ENCODE measurements around the gene RGS3.

RGS3 gene

DNA sequence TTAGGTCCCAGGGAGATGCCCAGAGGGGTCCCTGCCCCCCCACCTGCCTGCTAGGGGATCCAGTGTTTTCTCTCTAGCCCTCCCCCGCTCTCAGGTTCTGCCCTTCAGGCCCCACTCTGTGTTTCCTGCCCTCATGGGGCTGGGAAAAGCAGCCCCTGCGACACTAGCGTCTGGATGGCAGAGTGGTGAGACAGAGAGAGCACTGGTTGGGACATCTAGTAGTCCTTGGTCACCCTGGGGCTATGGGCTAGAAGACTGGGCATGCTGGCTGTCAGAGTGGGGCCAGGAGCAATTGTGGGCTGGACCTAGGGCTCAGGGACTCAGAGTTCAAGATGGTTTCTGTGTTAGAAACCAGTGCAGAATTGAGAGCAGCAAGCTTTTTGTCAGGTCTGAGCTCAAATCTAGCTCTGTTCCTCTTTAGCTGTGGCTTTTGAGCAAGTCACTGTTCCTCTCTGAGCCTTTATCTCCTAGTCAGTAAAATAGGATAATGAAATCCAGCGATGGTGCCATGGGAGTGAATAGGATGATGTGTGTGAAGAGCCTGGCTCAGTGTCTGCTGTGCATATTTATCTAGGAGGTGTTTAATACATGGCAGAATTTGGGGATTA lies 39.0 kb downstream of the RGS3 start:
- Histone ChIP-seq H3K4me3 (ENCODE audit: low read depth, low read length) (no peak overlapping the region), H3K4me1 (no peaks in the 10 kb centered on the region), H3K9me3 (no peaks in the 10 kb centered on the region), H3K27me3 (no peaks in the 10 kb centered on the region), H3K36me3 (no peaks in the 10 kb centered on the region)
- no peak for DNase-seq
- no peak for TF ChIP-seq CTCF (IDR thresholded peaks at IDR 0.05; ENCODE audit: low read depth, low read length)

DNA sequence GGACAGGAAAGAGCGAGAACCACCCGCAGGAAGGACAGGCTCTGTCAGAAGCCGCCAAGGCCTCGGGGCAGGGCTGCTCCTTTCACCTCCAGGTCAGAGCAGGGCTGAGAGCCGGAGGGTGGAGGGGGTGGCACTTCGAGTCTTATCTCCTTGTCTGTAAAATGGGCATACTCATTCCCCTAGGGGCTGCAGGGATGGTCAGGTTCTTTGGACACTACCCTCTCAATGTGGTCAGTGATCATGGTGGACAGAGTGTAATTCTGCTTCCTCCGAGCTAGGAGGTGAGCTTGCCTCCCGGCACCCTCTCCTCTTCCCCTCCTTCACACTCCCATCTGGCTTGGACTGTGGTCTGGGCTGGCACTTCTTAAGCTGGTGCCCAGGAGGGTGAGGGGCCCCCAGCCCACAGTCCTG lies 39.6 kb downstream of the RGS3 start:
- Histone ChIP-seq H3K27me3 (no peaks in the 10 kb centered on the region), H3K36me3 (peaks cover 2% of the 10 kb centered on the region; the same call in 1 of the 2 replicates), H3K9me3 (no peaks in the 10 kb centered on the region), H3K4me1 (no peaks in the 10 kb centered on the region), H3K4me3 (ENCODE audit: low read depth, low read length) (no peak overlapping the region)
- TF ChIP-seq CTCF (IDR thresholded peaks at IDR 0.05; ENCODE audit: low read depth, low read length), result no peak
- no peak for DNase-seq

GRCh38 chr9:113503613-113504211 lies 40.2 kb downstream of the RGS3 start:
- no peaks in the 10 kb centered on the region for H3K4me1 ChIP-seq
- H3K9me3 ChIP-seq, result no peaks in the 10 kb centered on the region
- no peak for DNase-seq

DNA sequence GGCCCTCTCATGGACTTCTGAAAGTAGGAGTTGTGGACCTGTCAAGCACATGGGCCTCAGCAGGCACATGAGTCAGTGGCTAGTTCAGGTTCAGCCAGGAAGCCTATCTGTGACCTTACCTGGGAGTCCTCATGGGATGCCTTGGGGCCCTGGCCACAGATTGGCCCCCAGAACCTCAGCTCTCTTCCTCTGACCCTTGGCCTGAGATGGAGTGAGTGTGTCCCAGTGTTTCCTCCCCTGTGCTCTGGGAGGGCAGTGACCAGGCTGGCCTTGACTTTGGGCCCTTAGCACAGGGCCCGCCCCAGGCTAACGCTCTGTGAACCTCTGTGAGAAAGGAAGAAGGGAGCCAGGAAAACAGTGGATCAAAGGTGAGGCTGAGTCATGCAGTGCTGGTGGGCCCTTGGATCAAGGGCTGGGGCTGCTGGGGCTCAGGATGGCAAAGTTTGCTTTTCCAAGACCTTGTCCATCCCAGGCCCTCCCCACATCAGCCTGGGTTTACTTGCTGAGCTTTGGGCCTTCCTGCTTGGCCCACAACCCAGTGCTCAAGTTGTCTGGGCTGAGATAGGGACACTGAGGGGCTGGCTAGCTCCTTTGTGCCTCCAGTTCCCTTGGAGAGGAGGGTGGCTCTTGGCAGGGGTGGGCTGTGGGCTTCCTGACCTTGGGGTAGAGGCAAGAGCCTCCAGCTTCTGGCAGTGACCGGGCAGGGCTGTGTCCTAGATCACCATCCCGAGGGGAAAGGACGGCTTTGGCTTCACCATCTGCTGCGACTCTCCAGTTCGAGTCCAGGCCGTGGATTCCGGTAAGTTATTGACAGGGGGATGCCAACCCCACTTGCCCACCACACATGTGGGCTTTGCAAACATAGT lies 41.4 kb downstream of the RGS3 start:
- Histone ChIP-seq H3K4me1 (no peaks in the 10 kb centered on the region), H3K9me3 (no peaks in the 10 kb centered on the region), H3K27me3 (no peaks in the 10 kb centered on the region), H3K4me3 (ENCODE audit: low read depth, low read length) (no peak overlapping the region), H3K36me3 (peaks cover 2% of the 10 kb centered on the region; the same call in 1 of the 2 replicates)
- no peak for DNase-seq
- no peak for TF ChIP-seq CTCF (IDR thresholded peaks at IDR 0.05; ENCODE audit: low read depth, low read length)

More at GRCh38 chr9:113503613-113504211, 40.2 kb downstream of the RGS3 start:
- no peak for TF ChIP-seq CTCF (IDR thresholded peaks at IDR 0.05; ENCODE audit: low read depth, low read length)
- Histone ChIP-seq H3K36me3 (peaks cover 2% of the 10 kb centered on the region; the same call in 1 of the 2 replicates), H3K27me3 (no peaks in the 10 kb centered on the region), H3K4me3 (ENCODE audit: low read depth, low read length) (no peak overlapping the region)

GRCh38 chr9:113506090-113506589 lies 42.6 kb downstream of the RGS3 start:
- no peak for DNase-seq
- Histone ChIP-seq H3K36me3 (peaks cover 2% of the 10 kb centered on the region; the same call in 1 of the 2 replicates), H3K27me3 (no peaks in the 10 kb centered on the region), H3K4me3 (ENCODE audit: low read depth, low read length) (no peak overlapping the region), H3K4me1 (no peaks in the 10 kb centered on the region), H3K9me3 (no peaks in the 10 kb centered on the region)
- TF ChIP-seq CTCF (IDR thresholded peaks at IDR 0.05; ENCODE audit: low read depth, low read length), result no peak

All from BE2C (cell line).